GM10847 (cell line): Measurements from ENCODE around the gene ALKAL2.

Source experiments
- POLR2A ChIP-seq: IDR thresholded peaks from 2 replicates; pipeline ENCODE4 v1.6.1; 2011; ENCODE audit not compliant: insufficient read length; ENCODE audit errors: extremely low read depth

ALKAL2 gene, protein sequence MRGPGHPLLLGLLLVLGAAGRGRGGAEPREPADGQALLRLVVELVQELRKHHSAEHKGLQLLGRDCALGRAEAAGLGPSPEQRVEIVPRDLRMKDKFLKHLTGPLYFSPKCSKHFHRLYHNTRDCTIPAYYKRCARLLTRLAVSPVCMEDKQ

DNA sequence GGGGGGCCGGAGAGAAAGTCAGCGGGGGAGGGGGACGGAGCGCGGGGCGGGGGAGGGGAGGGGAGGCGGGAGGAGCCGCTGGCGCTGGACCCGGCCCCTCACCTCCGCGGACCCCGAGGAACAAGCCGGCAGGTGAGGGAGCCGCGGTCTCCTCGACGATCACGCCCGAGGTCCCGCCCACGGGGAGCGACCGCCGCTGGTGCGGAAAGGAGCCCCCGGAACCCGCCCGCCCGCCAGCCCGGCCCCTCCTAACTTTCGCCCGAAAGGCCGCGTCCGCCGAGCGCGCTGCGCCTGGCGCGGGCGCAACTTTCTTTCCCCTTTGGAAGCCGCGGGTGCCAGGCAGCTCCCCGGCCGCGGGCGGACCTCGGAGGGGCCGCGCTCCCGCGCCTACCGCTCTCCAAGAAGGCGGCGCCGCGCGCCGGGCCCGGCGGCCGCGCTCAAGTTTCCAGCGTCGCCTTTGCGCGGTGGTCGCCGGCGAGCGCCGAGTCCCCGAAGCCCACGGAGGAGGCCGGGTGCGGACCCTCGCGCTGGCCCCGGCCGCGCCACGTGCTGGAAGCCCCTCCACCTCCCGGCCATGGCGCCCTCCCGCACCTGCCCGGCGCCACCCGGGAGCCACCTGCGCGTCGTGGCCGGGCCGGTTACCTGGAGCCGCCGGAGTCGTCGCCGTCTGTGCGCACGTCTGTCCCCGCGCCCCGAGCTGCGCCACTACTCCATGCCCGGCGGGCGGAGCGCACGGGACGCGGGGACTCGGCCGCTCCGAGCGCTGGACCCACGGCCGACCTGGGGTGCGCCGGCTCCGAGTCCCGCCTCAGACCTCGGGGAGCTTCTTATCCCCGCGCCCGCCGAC lies at the start of gene ALKAL2:
Gene ALKAL2 (minus strand): TSS at position 181 of the 847 bp plus-strand sequence. CDS start 256 bp downstream, outside the sequence.
- TF ChIP-seq POLR2A = no peak

DNA sequence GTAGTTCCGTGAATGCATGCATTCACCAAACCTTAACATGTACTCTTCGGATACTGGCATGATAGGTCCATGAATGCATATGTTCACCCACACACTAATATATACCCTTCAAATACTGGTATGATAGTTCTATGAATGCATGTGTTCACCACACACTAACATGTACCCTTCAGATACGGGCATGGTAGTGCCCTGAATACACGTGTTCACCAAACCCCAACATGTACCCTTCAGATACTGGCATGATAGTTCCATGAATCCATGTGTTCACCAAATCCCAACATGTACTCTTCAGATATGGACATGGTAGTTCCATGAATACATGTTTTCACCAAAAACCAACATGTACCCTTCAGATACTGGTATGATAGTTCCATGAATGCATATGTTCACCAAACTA lies 48.5 kb upstream of the ALKAL2 start:
- TF ChIP-seq POLR2A = no peak

DNA sequence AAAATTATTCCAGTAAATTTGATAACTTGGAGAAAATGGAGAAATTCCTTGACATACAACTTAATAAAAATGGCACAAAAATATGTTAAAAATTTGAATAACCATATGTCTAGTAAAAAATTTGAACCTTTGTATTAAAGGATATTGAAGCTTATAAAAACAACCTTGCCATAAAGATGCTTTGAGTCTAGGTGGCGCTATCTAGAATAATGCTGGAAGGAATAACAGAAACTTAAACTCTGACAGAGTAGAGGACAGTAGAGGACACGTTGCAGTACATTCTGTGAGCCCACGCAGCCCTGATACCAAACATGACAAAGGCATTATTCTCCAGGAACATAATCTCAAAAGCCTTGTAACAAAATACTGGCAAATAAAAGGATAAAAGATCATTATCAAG lies 44.7 kb upstream of the ALKAL2 start:
- TF ChIP-seq POLR2A = no peak

DNA sequence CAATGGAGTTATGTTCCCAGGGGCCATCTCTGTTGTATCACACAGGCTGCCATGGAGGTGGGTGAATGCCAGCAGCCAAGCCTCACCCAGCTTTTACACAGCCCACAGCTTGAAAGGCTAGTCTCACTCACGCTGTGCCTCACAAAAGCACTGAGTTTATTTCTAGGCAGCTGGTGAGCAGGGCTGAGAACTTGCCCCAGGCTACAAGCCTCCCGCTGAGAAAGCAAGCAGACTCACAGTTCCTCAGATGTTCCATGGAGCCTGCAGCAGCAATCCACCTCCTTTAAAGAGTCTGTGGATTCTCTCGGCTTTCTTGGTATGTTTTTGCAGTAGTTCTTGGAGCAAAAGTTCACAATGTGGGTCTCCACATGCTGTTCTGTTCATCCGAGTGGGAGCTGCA lies 40.9 kb upstream of the ALKAL2 start:
- TF ChIP-seq POLR2A = no peak

DNA sequence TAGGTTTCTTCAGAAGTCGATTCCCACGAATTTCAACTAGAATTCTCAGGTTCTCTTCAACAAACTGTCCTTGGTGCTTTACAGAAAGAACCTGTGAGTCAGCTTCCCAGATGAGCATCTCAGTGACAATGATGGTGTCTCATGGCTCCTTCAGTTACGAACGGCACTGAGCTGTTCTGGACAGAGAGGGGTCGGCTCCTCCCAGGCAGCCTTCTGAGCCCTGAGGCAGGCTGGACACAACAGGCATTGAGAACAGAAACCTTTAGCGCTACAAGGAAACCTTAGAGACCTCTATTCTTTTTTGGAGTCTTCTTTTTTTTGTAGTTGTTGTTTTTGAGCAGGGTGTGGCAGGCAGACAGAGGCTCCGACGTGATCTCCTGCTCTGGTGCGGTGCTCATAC lies 35.1 kb upstream of the ALKAL2 start:
- TF ChIP-seq POLR2A = no peak

DNA sequence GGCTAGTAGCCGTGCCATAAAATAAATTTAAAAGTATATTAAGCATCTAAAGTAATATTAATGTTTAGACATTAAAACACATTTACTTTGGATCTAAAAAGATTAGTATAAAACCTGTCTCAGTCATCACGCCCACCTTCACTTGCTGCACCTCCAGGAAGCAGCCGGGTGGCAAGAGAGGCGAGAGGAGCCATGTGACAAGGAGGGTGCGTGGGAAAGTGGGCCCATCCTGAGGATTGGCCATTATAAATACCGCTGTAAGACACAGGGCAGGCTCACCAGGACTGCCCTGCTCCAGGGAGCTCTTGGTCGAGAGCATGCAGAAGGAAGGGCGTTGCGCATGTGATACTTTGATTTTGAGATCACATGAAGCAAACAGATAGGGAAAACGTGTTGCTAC lies 34.4 kb upstream of the ALKAL2 start:
- no peak for TF ChIP-seq POLR2A

DNA sequence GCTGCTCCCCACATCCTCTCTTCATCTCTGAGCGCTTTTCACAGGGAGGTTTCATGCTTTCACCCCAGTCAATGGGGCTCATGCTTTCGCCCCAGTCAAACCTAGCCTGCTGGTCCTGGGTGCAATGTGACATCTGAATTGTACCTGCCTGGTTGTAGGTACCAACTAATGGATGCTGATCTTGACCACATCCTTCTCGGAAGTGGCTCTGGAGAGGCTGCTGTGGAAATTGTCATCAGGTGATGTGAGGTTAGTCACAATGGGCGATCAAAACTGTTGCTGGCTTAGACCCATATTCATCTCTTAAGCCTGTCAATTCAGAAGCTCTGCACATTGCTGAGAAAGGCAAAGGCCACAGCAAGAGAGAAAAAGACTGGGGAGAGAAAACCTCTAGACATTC lies 32.7 kb upstream of the ALKAL2 start:
- TF ChIP-seq POLR2A = no peak

DNA sequence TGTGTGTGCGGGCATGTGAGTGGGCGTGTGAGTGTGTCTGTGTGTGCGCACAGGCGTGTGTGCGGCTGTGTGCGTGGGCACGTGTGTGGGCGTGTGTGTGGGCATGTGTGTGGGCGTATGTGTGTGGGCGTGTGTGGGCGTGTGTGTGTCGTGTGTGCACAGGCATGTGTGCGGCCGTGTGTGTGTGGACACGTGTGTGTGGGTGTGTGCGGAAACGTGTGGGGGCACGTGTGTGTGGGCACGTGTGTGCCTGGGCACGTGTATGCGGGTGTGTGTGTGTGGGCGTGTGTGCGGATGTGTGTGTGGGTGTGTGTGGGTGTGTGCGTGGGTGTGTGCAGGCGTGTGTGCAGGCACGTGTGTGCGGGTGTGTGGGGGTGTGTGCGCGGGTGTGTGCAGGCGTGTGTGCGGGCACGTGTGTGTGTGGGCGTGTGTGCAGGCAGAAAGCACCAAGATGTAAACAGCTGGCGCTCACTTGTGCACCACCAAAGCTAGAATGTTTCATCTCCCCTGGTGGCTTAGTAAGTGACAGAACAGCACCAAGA lies 31.2 kb upstream of the ALKAL2 start:
- TF ChIP-seq POLR2A = no peak

DNA sequence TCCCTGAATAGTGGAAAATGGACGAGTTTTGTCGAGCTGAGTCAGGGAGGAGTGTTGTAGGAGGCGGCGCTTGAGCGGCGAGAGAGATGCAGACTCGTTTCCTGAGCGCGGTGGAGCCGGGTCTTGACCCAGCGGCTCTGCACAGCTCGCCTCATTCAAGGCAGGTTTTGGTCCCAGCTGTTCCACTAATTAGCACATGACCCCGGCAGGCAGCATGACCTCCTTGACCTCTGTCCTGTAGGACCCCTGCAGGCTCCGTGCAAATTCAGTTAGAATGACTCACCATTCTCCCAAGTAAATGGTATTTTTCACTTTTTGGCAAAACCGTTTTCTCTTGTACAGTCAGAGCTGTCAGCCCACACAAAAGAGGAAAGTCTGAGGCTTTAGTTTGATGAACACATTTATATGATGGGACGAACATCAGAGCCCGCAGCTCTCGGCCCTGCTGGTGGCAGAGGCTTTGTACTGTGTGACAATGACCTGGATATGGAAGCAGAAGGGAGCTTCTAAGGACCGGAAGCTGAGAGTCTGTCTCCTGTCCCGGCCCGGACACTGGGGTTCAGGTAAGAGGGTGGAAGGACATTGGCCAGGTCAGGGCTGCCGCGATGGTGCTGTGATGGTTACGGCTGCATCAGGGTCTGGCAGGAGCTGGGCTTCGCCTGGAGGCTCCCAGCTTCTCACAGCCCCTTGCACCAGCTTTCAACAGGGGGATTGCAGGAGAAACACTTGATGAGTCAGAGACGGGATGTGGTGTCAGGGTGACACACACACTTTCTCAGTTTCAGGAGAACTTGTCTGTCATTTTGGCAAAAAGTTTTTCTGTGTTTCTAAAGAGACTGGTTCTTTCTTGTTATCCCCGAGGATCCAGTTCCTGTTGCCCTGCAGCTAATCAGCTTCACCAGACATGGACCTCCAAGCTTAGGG lies 29.9 kb upstream of the ALKAL2 start:
- TF ChIP-seq POLR2A = no peak

DNA sequence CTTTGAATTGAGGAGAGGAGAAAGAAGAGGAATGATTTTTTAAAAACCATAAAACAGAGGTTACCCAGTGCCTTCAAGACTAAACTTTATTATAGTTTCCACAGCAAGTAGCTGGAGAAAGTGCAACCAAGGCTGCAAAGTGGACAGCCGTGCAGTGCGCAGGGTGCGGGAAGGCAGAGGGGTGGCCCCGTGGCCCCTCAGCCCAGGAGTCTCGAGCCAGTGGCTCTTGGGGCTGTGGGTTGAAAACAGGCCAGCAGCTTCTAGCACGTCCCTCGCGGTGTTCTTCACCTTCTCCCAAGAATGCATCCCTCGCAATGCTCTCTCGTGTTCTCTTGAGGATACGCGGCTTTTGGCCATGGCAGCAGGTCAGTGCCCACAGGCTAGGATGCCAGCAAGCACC lies 28.5 kb upstream of the ALKAL2 start:
- no peak for TF ChIP-seq POLR2A

DNA sequence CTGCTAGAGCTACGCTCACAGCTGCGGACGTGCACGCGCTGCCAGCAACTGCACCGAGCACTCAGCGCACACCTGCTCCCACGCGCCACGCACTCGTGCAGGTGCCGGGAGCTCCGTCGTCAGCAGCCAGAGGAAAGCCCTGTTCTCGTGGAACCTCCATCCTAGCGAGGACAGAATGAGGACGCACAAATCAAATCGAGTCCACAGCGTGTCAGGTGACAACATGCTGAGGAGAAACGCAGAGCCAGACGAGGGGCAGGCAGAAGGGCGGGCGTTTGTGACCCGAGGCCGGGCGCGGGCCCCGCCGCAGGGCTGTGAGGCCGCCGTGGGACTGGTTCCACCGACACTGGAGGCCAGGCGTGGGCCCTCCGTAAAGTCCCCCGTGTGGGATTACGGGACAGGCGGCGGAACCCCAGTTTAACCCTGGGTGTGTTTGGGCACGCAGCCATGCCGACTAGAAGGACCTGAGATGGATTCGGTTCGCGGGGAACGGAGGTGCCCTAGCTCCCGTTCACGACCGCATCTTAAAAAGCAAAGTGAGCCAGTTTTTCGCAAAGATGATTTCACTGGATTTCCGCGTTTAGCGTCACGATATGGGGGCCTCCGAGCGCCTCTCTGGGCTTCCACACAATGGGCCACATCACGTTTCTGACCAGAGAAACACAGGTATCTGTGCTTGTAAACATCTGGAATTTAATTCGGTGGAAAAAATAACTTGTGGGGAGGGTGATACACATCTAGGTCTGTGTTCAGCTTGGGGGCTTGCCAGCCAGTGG lies 26.9 kb upstream of the ALKAL2 start:
- TF ChIP-seq POLR2A = no peak

DNA sequence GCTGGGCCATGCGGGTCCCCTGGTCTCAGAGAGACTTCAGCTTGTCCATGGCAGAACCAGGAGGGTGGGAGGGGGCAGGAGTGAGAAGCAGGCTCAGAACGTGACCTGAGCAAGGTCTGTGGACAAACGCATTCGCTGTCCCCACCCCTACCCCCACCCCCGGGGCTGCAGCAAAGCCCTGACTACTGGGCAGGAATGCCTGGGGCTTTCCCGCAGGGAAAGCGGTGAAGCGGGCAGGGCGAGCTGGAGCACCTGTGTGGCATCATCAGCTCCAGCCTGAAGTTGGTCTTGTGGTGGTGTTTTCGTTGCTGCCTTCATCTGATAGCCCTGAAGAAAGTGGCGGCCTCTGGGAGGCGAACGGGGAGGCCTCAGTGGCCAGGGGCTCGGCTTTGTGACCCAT lies 26.1 kb upstream of the ALKAL2 start:
- no peak for TF ChIP-seq POLR2A

DNA sequence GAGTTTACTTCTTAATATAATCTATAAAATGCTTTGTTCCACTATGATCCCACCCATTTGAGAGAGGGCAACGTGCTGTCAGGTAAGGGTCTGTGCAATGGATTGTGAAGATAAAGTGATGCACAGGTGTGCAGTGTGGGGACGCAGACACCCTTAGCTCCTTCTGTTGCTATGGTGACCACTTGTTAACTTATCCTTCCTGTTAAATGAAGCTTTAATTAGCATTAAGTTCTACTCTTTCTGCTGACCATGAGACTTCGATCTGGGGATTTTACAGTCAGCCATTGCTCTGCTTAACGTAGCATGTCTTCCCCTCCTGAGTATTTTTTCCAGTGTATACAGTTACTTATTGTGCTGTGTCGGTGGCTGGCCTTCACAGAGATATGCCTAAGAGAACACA lies 23.1 kb upstream of the ALKAL2 start:
- TF ChIP-seq POLR2A = no peak

DNA sequence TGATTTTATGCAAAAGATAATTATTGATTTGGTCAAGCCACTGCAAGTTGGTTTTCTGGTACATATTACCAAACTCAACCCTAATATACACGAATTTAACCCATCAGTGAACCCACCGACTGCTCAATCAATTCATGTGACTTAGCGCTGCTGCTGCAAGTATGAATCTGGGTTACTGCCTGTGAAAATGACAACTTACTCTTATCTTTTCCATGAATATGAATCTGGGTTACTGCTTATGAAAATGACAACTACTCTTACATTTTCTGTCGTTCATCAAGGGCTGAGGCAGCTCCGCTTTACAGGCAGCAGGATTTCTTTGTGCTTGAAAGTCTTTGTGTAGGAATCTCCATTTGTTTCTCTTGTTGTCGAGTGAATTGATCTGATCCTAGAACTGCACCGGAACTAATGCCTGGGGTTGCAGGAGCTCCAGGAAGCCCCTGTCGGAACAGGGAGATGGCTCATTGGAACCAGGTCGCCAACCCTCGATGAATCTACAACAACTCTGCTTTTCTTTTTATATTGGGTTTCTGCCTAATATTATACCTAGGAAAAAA lies 22.1 kb upstream of the ALKAL2 start:
- no peak for TF ChIP-seq POLR2A
